EL (cell line): ENCODE measurements around the gene PPP1R12C.
"Not testable (repeated sequence)": the region's sequence is repeated elsewhere in the genome, so short reads cannot be mapped to it uniquely, and the experiment has no call there.

ENCODE experiments used
- DNase-seq: peaks from one replicate; pipeline ENCODE4 v3.0.0-alpha.2; 2016

The PPP1R12C gene

DNA sequence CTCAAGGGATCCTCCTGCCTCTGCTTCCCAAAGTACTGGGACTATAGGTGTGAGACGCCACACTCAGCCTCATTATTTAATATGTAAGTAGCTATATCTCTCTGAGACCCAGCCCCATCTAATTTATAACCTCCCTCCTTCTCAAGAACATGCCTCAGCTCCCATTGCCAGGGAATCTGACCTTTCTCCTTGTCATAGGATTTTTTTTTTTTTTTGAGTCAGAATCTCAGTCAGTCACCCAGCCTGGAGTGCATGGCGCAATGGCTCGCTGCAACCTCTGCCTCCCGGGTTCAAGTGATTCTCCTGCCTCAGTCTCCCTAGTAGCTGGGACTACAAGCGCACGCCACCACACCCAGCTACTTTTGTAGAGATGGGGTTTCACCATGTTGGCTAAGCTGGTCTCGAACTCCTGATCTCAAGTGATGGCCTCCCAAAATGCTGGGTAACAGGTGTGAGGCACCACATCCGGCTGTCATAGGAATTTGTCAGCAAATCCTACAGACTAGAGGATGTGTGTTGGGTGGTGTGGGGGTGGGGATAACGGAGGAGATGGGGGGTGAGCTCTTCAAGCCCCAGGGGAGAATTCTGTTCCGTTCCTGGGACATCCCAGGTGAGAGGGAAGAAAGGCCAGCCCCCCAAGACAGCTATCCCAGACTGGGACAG, 46.8 kb downstream of the PPP1R12C start:
- DNase-seq = no peak

DNA sequence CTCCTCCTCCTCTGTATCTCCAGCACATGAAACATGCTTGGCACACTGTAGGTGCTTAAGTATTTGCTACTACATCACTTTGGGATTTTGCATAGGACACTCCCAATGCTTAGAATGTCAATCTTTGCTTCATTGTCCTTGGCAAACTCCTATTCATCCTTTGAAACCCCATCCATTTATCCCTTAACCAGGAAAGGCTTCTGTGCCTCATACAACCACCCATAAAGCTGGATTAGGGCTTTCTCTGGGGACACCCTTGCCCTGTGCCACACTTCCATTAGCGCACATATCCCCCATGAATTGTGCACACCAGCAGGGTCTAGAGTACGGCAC, 47.6 kb downstream of the PPP1R12C start:
- DNase-seq = no peak

DNA sequence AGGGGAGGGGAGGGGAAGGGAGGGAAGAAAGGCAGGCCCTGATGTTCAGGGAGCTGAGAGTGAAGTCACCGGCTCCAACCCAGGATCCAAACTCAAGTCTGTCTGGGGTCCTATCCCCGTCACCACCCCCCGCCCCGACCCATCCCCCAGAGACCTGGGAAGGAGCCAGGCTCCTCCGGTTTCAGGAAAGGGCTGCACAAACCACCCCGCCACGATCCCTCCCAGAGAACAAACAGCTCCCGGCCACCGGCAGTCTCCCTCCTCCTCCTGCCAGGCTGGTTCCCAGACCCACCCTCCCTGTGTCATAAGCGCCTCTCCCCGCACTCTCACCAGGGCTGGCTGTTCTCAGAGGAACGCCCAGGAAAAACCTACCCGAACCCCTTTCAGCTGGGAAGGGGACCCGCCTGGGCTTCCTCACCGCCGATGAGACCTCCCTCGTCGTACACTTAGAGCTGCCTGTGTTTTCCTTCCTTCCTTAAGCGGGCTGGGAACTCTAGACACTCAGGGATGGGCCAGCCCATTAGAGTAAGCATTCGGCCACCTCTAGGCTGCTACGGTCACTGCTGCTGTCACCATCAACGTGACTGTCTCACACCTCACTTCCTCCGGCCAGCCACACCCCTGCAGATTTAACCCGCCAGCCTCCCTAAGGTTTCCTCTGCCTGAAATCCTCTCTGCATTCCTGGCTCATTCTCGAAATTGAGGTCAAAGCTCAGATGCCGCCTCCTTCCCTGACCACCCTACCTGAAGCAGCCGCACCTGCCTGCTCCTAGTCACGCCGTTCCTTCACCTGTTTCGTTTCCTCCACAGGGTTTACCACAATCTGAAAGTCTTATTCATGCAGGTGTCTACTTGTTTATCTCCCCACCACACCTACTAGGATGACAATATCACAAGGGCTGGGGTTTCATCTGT, 48.2 kb downstream of the PPP1R12C start:
- no peak for DNase-seq

DNA sequence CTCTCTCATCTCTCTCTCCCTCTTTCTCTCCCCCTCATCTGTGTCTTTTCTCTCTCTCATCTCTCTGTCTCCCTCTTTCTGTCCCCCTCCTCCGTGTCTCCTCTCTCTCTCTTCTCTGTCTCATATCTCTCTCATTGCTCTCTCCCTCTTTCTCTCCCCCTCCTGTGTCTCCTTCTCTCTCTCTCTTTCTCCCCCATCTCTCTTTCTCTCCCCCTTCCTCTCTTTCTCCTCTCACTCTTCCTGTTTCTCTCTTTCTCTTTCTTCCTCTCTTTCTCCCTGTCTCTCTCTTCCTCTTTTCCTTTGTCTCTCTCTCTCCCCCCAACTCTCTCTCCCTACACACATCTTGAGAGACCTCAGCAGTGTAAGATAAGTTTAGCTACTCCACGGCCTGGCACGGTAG, 49.6 kb downstream of the PPP1R12C start:
- no peak for DNase-seq

DNA sequence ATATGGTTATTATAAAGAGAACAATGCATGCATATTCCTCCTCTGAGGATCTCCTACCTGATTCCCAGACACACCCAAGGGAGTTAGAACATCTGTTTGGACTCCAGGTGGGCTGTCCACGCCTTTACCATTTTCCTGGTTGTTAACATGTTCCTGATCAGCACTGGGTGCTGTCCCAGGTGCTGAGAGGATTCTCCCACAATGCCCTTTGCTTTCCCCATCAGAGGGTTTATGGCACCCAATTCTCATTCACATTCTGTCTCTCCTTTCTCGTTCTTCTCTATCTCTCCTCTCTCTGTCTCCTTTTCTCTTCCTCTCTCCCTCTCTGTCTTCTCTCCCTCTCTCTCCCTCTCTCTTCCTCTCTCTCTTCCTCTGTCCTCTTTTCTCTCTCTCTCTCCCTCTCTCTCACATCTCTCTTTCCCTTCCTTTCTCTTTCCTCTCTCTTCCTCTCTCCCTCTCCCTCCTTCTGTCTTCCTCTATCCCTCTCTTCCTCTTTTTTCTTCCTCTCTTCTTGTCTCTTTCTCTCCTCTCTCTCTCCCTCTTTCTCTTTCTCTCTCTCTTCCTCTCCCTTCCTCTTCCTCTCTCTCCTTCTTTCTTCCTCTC, 51.2 kb downstream of the PPP1R12C start:
- DNase-seq = no peak

DNA sequence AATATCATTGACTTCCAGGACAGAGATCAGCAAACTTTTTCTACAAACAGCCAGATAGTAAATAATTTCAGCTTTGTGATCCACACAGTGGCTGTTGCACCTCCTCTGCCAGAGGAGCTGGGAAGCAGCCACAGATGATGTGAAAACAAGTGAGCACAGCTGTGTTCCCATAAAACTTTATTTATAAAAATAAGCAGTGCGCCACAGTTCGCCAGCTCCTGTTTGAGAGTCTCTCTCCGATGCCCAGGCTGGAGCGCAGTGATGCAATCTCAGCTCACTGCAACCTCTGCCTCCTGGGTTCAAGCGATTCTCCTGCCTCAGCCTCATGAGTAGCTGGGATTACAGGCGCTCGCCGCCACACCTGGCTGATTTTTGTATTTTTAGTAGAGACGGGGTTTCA, 51.9 kb downstream of the PPP1R12C start:
- DNase-seq = not testable (repeated sequence)

DNA sequence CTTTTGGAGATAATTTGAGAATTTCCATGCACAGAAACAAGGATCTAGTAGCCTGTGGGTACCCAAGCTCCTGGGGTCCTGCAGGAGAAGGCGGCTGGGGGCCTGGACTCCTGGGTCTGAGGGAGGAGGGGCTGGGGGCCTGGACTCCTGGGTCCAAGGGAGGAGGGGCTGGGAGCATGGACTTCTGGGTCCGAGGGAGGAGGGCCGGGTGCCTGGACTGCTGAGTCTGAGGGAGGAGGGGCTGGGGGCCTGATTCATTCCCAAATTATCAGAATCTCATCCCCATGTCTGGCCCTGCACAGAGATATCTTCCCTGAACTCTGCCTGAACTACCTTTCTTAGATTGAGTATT, 54.0 kb downstream of the PPP1R12C start:
- DNase-seq = no peak

DNA sequence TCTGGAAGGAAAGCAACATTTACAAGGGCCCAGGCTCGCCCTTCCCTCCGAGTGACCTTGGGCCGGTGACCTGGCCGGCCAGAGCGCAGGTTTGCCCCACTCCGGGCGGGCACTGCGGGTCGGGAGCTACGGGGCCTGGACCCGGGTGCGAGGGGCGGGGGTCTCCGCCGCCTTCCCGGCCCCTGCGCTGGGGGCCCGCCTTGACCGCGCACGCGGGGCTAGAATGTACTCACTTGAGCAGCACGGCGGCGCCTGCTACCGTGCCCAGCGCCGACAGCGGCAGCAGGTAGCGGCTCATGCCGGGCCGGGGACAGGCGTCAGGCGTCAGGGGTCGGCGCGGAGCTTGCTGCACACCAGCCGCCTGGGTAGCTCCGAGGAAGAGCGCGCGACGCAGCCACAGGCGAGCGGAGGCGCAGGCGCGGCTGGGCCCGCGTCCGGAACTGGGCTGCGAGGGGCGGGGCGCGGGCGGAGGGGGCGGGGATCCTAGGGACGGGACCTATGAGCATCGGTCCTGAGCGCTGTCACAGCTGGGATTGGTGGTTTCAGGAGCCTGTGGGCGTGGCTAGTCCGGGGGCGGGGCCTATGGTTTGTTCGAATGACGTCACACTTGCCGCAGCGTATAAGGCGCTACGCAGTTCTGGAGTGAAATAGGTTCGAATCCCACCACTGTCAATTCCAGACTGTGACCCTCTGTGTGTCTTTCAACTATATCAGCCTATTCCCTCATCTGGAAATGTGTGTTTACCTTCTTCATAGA, 54.5 kb downstream of the PPP1R12C start, which contains the start of gene RDH13:
Gene RDH13 (minus strand): TSS at position 414 of the 757 bp plus-strand sequence. CDS start 116 bp downstream, at position 298.
- peak; percentile 94 for DNase-seq

DNA sequence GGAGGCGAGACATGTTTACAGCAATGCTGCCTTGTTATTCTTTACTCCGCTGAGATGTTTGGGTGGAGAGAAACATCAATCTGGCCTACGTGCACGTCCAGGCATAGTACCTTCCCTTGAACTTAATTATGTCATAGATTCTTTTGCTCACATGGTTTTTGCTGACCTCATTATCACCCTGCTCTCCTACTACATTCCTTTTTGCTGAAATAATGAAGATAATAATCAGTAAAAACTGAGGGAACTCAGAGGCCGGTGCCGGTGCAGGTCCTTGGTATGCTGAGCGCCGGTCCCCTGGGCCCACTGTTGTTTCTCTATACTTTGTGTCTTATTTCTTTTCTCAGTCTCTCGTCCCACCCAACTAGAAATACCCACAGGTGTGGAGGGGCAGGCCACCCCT, 57.1 kb downstream of the PPP1R12C start:
- peak; percentile 18 for DNase-seq

DNA sequence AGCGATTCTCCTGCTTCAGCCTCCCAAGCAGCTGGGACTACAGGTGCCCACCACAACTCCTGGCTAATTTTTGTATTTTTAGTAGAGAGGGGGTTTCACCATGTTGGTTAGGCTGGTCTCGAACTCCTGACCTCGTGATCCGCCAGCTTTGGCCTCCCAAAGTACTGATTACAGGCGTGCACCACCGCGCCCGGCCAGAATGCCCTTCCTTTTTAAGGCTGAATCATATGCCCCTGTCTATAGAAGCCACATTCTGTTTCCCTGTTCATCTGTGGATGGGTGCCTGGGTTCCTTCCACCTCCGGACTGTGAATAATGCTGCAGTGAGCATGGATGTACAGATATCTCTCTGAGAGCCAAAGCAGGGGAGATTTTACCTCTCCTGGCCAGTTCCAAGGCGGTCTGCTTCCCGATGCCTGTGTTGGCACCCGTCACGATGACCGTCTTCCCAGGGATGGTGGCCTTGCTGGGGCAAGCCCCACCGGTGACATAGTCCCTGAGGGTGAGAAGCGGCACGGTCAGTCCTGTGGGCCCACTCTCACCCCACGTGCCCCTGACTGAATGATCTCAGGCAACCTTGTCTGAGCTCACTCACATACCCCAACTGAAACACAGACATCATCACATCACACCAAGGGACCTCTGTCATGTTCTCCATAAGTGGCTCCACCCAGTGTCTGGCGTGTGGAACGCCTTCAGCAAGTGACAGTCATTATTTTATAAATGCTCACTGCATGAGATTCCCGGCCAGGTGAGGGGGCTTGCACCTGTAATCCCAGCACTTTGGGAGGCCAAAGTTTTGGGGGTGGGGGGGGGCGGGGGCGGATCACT, 58.4 kb downstream of the PPP1R12C start:
- no peak for DNase-seq

DNA sequence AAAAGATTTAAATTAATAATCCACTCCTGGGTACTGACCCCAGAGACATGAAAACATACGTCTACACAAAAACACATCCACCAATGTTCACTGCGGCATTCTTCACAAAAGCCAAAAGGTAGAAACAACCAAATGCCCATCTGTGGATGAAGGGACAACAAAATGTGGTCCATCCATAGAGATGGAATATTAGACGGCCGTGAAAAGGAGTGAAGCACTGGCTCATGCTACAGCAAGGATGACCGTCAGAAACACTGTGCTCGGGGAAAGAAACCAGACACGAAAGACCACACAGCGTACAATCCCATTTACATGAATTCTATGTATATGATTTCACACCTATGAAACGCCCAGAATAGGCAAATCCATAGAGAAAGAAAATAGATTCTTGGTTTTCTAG, 60.6 kb downstream of the PPP1R12C start:
- DNase-seq = no peak

DNA sequence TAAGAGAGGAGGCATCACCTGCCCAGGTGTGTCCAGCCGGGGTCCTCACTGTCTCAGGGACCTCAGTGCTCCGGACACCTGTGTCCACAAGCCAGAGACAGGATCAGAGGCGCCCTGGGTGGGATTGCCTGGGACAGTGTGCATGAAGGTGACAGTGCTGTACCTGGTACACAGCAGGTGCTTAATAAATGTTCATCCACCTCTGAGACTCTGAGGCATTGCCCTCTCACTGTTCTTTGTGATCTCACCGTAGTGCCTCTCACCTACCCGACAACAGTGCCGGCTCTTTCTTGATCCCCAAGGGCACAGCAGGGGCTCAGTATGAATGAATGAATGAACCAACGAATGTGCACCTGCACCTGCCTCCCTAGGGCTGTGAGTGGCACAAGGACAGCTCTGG, 63.7 kb downstream of the PPP1R12C start:
- DNase-seq = no peak

DNA sequence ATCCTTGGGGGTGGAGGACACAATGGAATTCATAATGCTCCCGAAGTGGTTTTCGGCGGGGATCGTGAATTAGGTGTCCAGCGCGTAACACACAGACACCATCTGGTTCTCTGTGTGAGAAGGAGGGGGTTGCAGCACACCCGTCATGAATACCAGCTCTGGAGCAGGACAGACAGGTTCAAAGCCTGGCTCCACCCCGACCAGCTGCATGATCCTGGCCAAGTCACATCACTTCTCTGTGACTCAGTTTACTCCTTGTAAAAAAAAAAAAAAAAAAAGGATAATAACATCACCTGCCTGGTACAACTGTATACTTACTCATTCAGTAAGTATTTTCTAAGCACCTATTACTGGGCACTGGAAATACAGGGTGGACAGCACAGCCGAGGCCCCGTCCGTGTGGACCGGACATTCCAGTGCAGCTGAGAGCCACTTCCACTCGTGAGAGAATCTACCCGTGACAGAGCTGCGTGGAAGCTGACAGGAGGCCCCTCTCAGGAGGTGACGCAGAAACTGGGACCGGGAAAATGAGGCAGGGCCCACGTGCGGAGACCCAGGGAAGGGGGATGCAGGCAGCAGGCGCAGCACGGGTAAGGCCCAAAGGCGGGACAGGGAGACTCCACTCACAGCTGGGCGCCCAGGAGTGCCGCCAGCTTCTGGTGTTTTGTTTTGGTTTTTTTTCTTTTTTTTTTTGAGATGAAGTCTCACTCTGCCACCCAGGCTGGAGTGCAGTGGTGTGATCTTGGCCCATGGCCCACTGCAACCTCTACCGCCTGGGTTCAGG, 66.5 kb downstream of the PPP1R12C start:
- DNase-seq = no peak

DNA sequence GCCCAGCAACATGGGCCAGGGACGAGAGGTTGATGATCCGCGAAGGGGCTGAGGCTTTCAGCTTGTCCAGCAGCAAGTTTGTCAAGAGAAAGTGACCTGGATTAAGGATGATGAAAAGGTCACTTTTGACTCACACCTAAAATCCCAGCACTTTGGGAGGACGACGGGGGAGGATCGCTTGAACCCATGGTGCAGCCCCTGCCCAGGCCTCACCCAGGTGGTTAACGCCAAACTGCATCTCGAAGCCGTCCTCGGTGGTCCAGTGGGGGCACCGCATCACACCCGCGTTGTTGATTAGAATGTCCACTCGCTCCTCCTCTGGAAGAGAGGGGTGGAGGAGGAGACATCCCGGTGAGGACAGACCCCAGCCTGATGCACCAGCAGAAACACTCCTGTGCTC, 69.0 kb downstream of the PPP1R12C start:
- DNase-seq = no peak

DNA sequence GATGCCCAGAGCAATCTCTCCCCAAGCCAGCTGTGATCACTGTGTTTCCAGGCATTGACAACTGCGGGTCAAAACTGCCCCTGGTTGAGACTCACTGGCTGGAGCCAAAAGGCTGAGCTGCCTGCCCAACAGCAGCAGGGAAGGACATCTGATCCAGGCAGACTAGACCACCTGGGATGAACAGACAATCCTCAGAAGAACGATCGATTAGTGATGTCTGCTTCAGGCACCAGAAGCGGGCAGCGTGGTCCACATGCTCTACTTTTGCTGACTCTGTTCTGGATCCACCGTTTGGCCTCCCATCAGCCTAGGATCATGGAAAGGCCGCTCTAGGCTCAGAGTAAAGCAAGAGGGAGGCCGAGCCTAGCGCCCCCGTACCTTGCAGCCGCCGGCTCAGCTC, 69.5 kb downstream of the PPP1R12C start:
- no peak for DNase-seq

DNA sequence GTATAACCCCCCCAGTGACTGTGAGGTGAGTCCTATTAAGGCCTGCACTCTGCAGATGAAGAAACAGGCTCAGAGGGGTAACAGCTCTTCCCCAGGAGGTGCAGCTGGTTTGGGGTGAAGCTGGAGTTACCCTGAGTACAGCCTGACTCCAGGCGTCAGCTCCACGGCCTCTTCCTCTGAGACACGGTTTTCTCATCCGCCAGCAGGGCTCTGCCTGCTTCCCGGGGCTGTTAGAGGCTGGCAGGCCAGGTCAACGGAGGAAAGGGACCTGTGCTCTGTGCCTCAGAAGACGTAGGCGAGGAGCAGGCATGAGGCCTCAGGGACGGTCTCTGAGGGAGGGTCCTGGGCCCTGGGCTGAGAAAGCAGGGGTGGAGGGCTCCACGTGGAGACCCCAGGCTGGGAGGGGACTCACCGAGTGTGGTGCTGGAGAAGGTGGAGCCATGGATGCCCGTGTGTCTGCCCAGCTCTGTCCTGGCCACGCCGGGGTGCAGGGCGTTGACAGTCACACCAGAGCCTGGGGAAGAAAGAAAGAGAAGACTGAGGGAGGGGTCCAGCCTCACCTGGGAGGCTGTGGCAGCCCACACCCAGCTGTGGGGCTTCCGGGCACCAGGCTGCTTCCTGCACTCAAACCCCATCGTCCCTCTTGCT, 70.3 kb downstream of the PPP1R12C start:
- no peak for DNase-seq

DNA sequence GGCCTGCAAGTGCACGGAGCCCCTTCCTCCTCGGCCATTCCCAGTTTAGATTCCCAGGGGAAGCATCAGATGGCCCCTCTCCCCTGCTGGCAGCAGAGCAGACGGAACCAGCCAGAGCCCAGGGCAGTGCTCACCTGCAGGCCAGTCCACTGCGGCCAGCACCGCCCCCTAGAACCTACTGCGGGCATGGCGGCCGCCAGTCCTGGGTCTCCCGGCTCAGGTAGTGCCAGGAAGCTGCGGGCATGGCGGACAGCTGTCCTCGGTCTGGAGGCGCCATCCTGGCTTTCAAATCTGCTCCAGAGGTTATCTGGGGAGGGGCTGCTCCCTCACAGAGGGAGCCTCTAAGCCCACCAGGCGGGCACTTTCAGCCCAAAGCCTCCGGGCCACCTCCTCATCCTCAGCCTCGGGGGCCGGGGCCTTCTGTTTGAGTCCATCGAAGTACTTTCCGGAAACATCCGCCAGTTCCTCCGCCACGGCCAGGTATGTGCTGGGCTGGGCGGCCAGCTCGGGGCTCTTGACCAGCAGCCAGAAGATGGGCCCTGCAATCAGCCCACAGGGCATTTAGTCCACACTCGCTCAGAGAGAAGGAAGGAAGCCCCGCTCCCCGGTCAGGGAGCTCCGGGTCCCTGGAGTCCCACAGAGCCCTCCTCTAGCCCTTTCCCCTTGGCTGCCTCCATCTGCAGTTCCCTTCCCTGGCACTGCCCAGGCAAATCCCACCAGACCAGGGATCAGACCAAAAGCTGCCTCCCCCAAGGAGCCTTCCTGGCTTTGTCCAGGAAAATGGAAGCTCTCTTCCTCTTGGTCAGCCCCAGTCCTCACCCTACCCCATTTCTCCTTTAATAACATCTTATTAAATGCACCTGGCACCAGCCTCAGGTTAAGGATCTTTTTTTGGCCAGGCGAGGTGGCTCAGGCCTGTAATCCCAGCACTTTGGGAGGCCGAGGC, 72.4 kb downstream of the PPP1R12C start:
- no peak for DNase-seq

DNA sequence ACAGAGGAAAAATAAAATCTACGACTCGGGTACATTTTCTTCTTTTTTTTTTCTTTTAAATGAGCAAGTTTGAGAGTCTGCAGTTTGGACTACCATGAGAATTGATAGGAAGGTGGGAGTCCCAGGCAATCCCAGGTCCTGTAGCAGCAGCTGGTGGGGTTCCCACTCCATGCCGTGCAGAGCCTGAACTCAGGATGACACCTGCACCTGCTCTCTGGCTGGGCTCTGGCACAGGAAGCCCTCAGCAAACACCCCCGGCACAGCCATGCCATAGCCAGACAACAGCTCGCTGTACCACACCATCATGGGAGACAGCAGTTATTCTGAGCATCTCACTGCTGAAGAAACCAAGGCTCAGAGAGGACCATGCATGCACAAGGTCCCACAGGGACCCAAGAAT, 73.2 kb downstream of the PPP1R12C start:
- DNase-seq = no peak

DNA sequence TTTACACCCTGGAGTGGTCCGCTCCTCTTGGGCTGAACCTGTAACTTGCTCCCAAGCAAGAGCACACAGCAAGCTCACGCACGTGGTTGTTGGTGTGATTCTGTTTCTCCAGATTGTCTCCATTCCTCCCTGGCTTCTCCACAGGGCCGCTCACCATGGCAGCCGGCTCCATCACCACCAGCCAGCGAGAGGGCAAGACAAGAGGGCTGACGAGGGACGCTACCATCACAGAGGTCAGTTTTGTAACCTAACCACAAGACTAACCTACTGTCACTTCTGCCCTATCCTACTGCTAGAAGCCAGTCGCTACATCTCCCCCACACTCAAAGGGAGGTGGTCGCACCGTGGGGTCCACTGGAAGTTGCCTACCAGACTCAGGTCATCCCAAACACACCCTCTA, 74.7 kb downstream of the PPP1R12C start:
- DNase-seq = no peak

DNA sequence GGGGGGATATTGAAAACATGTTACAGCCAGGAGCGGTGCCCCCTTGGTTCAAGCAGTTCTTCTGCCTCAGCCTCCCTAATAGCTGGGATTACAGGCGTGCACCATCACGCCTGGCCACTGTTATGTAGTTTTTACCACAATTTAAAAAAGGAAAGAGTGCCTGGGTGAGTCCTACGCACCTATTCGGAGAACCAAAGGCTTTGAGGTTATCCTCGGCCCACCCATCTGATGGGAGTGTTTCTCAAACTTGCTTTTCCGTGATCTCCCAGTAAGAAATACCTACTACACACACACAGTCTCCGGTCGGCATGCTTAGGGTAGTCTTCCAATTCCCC, 75.1 kb downstream of the PPP1R12C start:
- no peak for DNase-seq
